ENCODE results near the gene ZNF787. TPM values are rescaled to one million over a fixed set of nuclear protein-coding genes. Genes with fewer than 3 reads are reported as not detected.

ZNF787 gene
- 58.2 and 68.6 TPM in 2 replicates for total RNA-seq (2022)
- Bru-seq, nascent RNA: percentile 63 among the genes with signal in this experiment
- percentile 62 among the genes with signal in this experiment for BruChase-seq, experiment 1, labeled RNA remaining after a 6-hour chase
- percentile 55 among the genes with signal in this experiment for BruChase-seq, experiment 2, labeled RNA remaining after a 2-hour chase
- long read RNA-seq, transcript ZNF787-203 (3 exons, 1,925 nt): major isoform, 58 of 75 reads
- long read RNA-seq, partial matches to known transcripts: 0 of 75 reads
- long read RNA-seq, other reads (novel, unspliced or antisense): 16 of 75 reads

- POLR2A ChIA-PET: interaction anchor here (0.7 to 4.0 kb wide), 8 partner anchors 16 to 522 kb away, joined by 3 to 17 read pairs (median 5); partner anchors contain the start of genes FIZ1, ZNF444 and ZNF524
- Mint-ChIP-seq H3K36me3 (ENCODE audit: insufficient read depth, unreplicated experiment) (peaks cover 16% of the 10 kb centered on the region), H3K9me3 (ENCODE audit: unreplicated experiment) (no peaks in the 10 kb centered on the region), H3K4me1 (ENCODE audit: insufficient read depth, unreplicated experiment) (peaks cover 19% of the 10 kb centered on the region), H3K27ac (ENCODE audit: low read depth, unreplicated experiment) (peak within 1 kb of the TSS; percentile 94), H3K27me3 (ENCODE audit: insufficient read depth, unreplicated experiment) (no peaks in the 10 kb centered on the region), H3K4me3 (ENCODE audit: unreplicated experiment) (peak within 1 kb of the TSS; percentile 83)
- TSS peak; percentile 24 for BruUV-seq (replicated peaks)
- TF ChIP-seq, protein P1, sequence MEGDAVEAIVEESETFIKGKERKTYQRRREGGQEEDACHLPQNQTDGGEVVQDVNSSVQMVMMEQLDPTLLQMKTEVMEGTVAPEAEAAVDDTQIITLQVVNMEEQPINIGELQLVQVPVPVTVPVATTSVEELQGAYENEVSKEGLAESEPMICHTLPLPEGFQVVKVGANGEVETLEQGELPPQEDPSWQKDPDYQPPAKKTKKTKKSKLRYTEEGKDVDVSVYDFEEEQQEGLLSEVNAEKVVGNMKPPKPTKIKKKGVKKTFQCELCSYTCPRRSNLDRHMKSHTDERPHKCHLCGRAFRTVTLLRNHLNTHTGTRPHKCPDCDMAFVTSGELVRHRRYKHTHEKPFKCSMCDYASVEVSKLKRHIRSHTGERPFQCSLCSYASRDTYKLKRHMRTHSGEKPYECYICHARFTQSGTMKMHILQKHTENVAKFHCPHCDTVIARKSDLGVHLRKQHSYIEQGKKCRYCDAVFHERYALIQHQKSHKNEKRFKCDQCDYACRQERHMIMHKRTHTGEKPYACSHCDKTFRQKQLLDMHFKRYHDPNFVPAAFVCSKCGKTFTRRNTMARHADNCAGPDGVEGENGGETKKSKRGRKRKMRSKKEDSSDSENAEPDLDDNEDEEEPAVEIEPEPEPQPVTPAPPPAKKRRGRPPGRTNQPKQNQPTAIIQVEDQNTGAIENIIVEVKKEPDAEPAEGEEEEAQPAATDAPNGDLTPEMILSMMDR (IDR thresholded peaks at IDR 0.05; ENCODE audit: unreplicated experiment): no peak
- intact Hi-C loops (cut with micrococcal nuclease): loop anchor here (1.0 to 2.0 kb wide), 2 partner anchors 19 to 31 kb away; no protein-coding TSS in a partner anchor
- peak; percentile 97 for DNase-seq (ENCODE audit: unreplicated experiment)
- CTCF ChIA-PET: interaction anchor here (0.5 to 0.9 kb wide), 4 partner anchors 40 to 935 kb away, joined by 3 to 5 read pairs (median 4); no protein-coding TSS in a partner anchor
These were observed at the start of gene ZNF787 for GRCh38 chr19:56121180-56122167. TSS of gene ZNF787 (minus strand) at chr19:56121295. CDS start at chr19:56103217, 18,078 bp downstream.

GRCh38 chr19:56170261-56170660, 49.2 kb upstream of the ZNF787 start:
- ChIA-PET CTCF (interaction anchor here (0.7 to 4.3 kb wide), 3 partner anchors 85 to 104 kb away, joined by 3 to 18 read pairs (median 8); no protein-coding TSS in a partner anchor), POLR2A (interaction anchor here (0.7 to 1.6 kb wide), 2 partner anchors 27 to 145 kb away, joined by 3 to 4 read pairs; no protein-coding TSS in a partner anchor)
- H3K4me3 Mint-ChIP-seq (ENCODE audit: unreplicated experiment): peak overlapping the region; percentile 0
- DNase-seq (ENCODE audit: unreplicated experiment): peak; percentile 93
- no peak overlapping the region for H3K27ac Mint-ChIP-seq (ENCODE audit: low read depth, unreplicated experiment)
- no peaks in the 10 kb centered on the region for H3K9me3 Mint-ChIP-seq (ENCODE audit: unreplicated experiment)
- peaks cover 7% of the 10 kb centered on the region for H3K4me1 Mint-ChIP-seq (ENCODE audit: insufficient read depth, unreplicated experiment)
- no peaks in the 10 kb centered on the region for H3K27me3 Mint-ChIP-seq (ENCODE audit: insufficient read depth, unreplicated experiment)
- no TSS peak for BruUV-seq (replicated peaks)
- intact Hi-C loops (cut with micrococcal nuclease): loop anchor here (2.0 to 5.0 kb wide), 2 partner anchors 29 to 78 kb away; partner anchors contain the start of gene ZNF444
- H3K36me3 Mint-ChIP-seq (ENCODE audit: insufficient read depth, unreplicated experiment): no peaks in the 10 kb centered on the region
- TF ChIP-seq, protein P1 (IDR thresholded peaks at IDR 0.05; ENCODE audit: unreplicated experiment): no peak

- POLR2A ChIA-PET: no interaction called here
- Mint-ChIP-seq H3K27me3 (ENCODE audit: insufficient read depth, unreplicated experiment) (no peaks in the 10 kb centered on the region), H3K9me3 (ENCODE audit: unreplicated experiment) (no peaks in the 10 kb centered on the region), H3K27ac (ENCODE audit: low read depth, unreplicated experiment) (no peak overlapping the region), H3K4me3 (ENCODE audit: unreplicated experiment) (no peak overlapping the region), H3K4me1 (ENCODE audit: insufficient read depth, unreplicated experiment) (peaks cover 7% of the 10 kb centered on the region), H3K36me3 (ENCODE audit: insufficient read depth, unreplicated experiment) (peaks cover under 1% of the 10 kb centered on the region)
- no TSS peak for BruUV-seq (replicated peaks)
- TF ChIP-seq, protein P1 (IDR thresholded peaks at IDR 0.05; ENCODE audit: unreplicated experiment): no peak
- peak; percentile 41 for DNase-seq (ENCODE audit: unreplicated experiment)
- intact Hi-C loops (cut with micrococcal nuclease): no loop called here
- CTCF ChIA-PET: interaction anchor here (0.5 kb wide), 1 partner anchor 76 kb away, joined by 4 read pairs; no protein-coding TSS in a partner anchor
These were observed 46.0 kb upstream of the ZNF787 start for GRCh38 chr19:56167064-56167578.

All from MCF 10A (cell line).